GM12874 (cell line): ENCODE results near the gene NAV1.

Experiments
- CTCF ChIP-seq: IDR thresholded peaks from 2 replicates; pipeline ENCODE4 v1.5.1; 2011; ENCODE audit warnings: low read depth, mild to moderate bottlenecking, control low read depth, low read length, moderate library complexity; ENCODE audit not compliant: insufficient read depth

The NAV1 gene

GRCh38 chr1:201578008-201578888, 39.3 kb downstream of the NAV1 start:
- TF ChIP-seq CTCF = no peak

- TF ChIP-seq CTCF = no peak
Observed at GRCh38 chr1:201582705-201583442, 43.9 kb downstream of the NAV1 start.

DNA sequence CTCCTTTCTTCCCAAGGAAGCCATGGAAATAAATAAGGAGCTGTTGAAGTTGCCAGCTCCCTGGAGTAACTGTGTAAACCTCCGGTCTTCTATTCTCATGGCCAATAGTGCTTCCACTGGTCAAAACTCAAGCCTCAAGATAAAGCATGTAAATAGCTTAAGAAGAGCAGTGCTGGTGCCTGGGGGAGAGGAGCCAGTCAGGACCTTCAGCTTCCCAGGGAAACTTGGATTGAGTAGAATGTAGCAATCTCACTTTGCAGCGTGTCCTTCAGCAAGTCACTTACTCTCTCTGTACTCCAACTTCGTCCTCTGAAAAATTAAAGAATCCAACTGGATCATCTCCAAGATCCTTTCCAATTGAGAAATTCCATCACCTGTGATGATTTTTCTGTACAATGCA, 44.7 kb downstream of the NAV1 start:
- no peak for TF ChIP-seq CTCF

DNA sequence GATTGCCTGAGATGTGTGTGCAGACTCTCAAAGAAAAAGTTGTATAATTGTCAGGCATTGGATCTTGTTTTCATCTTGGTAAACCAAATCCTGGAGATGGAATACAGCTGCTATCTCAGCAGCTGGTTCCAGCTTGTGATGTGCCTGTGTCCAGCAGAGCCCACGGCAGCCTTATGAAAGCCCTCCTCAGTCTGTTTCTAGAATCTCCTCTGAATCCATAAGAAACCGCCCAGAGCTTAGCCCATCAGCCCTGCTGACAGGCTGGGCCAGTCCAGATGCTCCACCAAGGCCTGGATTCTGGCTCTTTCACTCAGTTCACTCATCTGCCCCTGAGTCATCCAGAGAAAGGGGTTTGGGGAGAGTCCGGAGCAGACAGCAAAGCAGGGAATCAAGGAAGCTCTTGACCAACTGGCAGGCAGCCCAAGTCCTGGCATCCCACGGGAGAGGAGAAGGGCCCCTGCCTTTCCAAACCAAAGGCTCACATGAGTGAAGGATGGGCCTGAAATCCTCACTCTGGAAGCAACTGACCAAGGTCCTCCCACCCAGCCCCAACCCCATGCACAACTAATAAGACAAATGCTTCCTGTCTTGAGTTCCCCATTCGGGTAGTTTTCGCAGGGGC, 45.7 kb downstream of the NAV1 start:
- no peak for TF ChIP-seq CTCF

DNA sequence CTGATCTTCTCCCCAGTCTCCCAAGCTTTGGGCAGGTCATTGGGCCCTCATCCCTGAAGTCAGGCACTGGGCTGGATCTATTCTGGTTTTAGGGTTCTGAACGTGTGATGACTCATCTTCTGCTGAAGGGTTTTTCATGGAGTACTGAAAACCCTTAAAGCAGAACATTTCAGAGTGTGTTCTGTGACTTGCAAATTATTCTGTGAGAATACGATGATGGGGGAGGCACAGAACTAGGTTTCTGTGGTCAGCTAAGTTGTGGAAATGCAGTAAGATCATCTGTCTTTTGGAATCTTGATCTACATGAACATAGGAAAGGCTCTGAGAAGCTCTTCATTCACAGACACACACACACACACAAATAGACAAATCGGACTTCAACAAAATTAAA, 46.2 kb downstream of the NAV1 start:
- TF ChIP-seq CTCF = no peak

- no peak for TF ChIP-seq CTCF
Observed at GRCh38 chr1:201585901-201586300, 47.0 kb downstream of the NAV1 start.

DNA sequence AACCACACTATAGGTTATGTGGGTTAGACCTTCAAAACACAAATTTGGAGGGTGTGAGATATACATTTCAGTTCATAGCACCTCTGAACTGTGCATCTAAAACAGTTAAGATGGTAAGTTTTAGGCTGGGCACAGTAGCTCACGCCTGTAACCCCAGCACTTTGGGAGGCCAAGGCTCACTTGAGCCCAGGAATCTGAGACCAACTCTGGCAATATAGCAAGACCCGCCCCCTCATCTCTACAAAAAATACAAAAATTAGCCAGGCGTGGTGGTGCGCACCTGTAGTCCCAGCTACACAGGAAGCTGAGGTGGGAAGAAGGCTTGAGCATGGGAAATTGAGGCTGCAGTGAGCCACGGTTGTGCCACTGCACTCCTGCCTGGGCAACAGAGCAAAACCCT, 47.9 kb downstream of the NAV1 start:
- no peak for TF ChIP-seq CTCF
